ENCODE results near the gene TRIM49D1.
"Not testable (repeated sequence)": the region's sequence is repeated elsewhere in the genome, so short reads cannot be mapped to it uniquely, and the experiment has no call there.

Gene TRIM49D1, protein sequence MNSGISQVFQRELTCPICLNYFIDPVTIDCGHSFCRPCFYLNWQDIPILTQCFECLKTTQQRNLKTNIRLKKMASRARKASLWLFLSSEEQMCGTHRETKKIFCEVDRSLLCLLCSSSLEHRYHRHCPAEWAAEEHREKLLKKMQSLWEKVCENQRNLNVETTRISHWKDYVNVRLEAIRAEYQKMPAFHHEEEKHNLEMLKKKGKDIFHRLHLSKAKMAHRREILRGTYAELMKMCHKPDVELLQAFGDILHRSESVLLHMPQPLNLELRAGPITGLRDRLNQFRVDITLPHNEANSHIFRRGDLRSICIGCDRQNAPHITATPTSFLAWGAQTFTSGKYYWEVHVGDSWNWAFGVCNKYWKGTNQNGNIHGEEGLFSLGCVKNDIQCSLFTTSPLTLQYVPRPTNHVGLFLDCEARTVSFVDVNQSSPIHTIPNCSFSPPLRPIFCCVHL

GRCh38 chr11:89922195-89922660 lies at the start of gene TRIM49D1:
Gene TRIM49D1, minus strand, starts transcription at chr11:89922245. Its CDS starts 4,535 bp downstream, at chr11:89917710.
- no peak for DNase-seq

DNA sequence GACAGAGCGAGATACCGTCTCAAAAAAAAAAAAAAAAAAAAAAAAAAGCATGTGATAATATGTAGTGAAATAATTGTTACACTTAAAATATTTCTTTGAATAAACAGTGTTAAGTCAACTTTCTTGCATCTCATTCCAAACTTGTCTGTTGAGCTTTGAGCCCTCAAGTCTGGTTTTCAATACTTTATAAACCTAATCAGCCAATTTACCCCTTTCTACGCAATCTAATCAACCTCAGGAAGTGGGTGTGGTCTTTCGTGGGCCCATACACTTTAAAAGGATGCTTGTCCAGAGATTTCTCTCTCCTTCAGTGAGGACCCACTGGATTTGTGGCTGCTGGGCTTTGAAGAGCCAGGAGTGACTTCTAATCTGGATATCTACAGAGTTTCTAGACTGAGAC lies 43.7 kb upstream of the TRIM49D1 start, which contains the start of gene TRIM64:
Gene TRIM64, plus strand, starts transcription at position 301 of the 400 bp plus-strand sequence. CDS start 2,467 bp downstream, outside the sequence.
- not testable (repeated sequence) for DNase-seq

- DNase-seq, result not testable (repeated sequence)
These were observed 38.8 kb upstream of the TRIM49D1 start for GRCh38 chr11:89960833-89961232.

GRCh38 chr11:89923764-89924163 lies 1.7 kb upstream of the TRIM49D1 start, which contains the start of gene TRIM49D2:
Gene TRIM49D2, plus strand, starts transcription at chr11:89924064. Its CDS starts 2,698 bp downstream, at chr11:89926762.
- not testable (repeated sequence) for DNase-seq

DNA sequence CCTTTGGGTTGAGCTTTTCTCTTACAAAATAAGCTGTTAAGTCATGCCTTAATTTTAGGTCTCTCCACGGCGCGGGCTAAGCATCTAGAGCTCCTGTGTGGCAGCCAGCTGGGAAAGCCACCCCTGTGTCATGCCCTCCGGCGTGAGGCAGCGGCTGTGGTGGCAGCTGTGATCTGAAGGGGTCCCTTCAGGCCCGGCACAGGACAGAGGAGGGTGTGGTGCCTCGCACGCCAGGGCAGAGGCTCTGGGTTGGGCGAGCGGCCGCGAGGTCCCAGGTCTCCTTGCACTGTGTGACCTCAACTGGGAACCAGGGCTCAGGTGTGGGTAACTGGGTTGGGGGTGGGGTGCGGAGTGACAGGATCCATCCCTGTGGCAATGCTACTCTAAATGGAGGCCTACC lies 21.2 kb downstream of the TRIM49D1 start:
- not testable (repeated sequence) for DNase-seq

DNA sequence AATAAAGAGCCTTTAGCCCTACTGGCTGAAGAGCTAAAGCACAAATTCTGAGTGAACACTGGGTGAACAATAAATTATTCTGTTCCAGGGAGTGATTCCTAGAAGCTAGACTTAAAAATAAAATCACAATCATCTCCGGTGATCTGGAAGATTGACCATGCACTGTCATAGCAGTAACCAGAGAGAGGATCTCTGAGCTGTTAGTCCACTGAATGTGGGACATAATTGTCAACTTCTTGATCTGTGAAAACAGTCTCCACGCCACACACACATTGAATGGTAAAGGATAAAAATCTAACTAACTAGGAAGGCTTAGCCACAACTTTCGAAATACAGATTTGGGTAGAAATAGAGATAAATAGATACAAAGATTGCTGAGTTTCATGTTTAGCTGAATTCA lies 28.8 kb downstream of the TRIM49D1 start:
- DNase-seq, result not testable (repeated sequence)

- DNase-seq, result not testable (repeated sequence)
These were observed 44.5 kb downstream of the TRIM49D1 start for GRCh38 chr11:89877511-89877910.

GRCh38 chr11:89872588-89872987 lies 49.5 kb downstream of the TRIM49D1 start:
- DNase-seq, result not testable (repeated sequence)

DNA sequence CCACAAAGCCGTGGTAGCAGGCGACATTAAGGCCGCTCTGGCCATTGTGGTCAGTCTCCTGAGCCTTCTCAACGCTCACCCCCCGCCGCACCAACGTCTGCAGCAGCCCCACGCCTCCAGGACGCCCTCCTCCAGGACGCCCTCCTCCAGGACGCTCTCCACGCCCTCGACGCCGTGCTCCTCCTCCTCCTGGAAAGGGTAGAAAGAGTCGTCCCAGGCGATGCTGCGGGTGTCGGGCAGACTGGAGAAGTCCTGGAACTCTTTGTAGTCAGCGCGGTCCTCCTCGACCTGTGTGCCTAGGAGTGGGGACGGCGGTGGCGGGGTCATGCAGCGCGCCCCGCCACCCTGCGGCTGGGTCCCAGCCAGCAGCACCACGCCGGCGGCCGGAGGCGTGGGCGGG lies 56.8 kb downstream of the TRIM49D1 start:
- not testable (repeated sequence) for DNase-seq

DNA sequence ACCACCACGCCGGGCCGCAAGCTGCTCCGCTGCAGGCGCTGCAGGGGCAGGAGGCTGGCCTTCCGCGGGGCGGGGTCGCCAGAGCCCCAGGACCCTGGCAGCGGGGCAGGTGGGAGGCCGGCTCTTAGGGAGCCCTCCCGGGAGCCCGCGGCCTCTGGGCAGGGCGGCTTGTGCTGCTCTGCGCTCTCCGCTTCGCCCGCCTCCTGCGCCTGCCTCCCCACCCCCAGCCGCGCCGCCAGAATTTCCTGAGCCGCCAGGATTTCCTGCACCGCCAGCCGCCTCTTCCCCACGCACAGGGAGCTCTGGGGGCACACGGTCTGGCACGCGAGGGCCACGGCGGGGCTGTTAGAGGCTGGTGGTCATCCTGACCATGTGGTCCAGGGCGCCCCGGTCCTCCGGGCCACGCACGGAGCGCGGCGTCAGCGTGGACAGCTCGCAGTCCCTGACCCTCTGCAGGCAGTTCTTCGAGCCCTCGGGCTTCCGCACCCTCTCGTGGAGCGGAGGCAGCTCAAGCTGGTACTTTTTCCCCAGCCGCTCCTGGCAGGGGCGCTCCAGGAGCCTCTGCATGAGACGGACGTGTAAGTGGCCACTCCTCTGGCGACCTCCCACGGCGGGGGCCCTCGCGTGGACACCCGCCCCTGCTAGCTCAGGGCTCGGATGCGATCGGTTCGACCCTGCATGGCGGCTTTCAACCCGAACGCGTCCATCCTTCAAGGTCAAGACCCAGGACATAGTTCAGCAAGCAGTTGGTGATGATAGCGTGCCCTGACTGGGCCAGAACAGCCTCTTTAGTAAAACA lies 57.9 kb downstream of the TRIM49D1 start:
- not testable (repeated sequence) for DNase-seq
